Measurements from ENCODE around the gene KDM2A.
"Not testable (repeated sequence)": the region's sequence is repeated elsewhere in the genome, so short reads cannot be mapped to it uniquely, and the experiment has no call there.

The KDM2A gene

DNA sequence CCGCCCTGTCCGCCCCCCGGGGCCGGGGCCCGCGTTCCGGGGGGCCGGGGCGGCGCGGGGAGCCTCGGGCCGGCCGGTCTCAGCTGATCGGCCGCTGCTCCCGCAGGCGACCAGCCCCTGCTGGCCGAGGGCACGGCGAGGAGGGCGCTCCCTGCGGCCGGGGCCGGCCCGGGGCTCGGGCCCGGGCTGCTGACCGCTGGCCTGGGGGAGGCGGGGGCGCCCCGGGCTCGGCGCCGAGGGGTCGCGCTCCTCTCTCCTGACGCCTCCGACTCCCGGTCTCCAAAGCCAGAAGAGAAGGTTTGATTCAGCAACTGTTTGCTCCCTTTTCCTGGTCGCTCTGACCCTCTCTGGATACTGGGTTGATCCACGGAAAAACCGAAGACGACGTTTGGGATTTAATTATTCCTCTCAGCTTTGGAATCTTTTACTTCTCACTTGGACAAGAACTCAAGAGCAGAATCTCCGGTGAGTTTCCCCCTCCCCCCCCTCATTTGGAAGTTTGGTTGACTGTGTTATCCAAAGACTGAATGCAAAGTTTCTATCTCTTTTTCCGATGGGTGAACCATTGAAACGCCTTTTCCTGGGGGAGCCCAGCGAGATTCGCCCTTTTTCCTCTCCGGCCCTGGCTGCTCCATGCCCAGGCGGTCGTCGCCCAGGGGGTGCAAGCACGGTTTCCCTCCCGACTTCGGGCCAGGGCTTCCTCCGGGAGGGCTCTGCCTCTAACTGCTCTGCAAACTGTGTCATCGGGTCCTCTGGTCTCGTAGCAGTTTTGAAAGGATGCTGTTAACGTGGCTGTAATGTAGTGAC lies 725 bp downstream of the KDM2A start:
- CTCF ChIA-PET = interaction anchor here (0.6 to 1.9 kb wide), 10 partner anchors 8 to 164 kb away, joined by 3 to 7 read pairs (median 3); no protein-coding TSS in a partner anchor

DNA sequence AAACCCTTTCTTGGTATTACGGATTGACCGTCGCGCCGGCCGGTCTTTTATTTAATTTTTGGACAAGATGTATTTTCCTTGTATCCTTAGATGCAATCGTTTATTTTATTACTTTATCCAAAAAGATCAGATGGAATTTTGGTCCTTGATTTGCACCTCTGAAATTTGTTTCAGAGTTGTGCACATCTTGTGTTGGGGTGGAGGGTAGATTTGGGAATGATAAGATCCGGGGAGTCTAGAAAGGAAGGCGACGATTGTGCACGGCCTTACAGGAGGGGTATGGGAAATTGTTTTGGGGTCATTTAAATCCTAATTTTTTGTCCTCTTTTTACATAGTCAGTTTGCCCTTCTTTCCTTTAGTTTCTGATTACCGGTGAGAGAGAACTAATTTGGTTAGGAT lies 1.4 kb downstream of the KDM2A start:
- H3K4me3 ChIP-seq (ENCODE audit: low read depth, low read length) = peak overlapping the region; percentile 89
- TF ChIP-seq, protein P1, sequence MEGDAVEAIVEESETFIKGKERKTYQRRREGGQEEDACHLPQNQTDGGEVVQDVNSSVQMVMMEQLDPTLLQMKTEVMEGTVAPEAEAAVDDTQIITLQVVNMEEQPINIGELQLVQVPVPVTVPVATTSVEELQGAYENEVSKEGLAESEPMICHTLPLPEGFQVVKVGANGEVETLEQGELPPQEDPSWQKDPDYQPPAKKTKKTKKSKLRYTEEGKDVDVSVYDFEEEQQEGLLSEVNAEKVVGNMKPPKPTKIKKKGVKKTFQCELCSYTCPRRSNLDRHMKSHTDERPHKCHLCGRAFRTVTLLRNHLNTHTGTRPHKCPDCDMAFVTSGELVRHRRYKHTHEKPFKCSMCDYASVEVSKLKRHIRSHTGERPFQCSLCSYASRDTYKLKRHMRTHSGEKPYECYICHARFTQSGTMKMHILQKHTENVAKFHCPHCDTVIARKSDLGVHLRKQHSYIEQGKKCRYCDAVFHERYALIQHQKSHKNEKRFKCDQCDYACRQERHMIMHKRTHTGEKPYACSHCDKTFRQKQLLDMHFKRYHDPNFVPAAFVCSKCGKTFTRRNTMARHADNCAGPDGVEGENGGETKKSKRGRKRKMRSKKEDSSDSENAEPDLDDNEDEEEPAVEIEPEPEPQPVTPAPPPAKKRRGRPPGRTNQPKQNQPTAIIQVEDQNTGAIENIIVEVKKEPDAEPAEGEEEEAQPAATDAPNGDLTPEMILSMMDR (IDR thresholded peaks at IDR 0.05; ENCODE audit: insufficient read depth, low read length, missing control alignments) = no peak
- DNase-seq (ENCODE audit: low read depth, low spot score) = no peak
- CTCF ChIA-PET = no interaction called here
- POLR2A ChIA-PET = no interaction called here

More for the DNA sequence above, 725 bp downstream of the KDM2A start:
- POLR2A ChIA-PET = interaction anchor here (1.0 to 1.4 kb wide), 2 partner anchors 120 to 197 kb away, joined by 3 to 7 read pairs; no protein-coding TSS in a partner anchor
- DNase-seq (ENCODE audit: low read depth, low spot score) = no peak
- peak overlapping the region; percentile 89 for H3K4me3 ChIP-seq (ENCODE audit: low read depth, low read length)
- TF ChIP-seq, protein P1 (IDR thresholded peaks at IDR 0.05; ENCODE audit: insufficient read depth, low read length, missing control alignments) = no peak

DNA sequence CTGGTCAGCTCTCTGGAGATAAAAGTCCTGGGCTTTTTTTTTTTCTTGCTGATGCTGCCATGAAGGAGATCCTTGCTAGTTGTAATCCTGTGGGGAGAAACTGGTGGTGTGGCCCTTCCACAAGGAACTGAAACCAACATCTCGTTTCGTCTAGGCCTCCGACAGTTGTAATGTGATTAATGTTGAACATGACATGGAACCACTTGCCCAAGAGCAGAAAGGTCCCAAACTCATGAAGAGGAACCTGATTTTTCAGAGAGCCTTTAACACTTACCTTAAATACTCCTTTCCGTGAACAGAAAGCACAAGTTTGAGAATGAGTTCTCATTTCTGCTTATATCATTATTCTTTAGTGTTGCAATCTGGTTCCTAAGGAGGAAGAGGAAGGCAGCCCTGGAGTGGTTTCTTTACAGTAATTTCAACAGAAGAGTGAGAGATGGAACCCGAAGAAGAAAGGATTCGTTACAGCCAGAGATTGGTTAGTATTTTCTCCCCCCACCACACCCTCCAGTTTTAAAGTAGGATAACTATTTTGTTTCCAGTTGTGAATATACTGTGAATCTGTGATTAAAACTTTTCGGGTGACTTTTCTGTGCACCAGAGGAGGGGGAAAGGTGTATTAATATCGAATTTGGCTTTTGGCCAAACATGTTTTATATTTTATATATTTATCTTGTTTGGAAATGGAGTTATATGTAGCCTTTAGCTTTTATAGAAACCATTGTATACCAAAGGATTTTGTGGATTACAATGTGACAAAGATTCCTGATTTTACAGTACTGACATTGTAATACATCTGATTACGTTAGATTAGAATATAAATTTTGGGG lies 2.0 kb downstream of the KDM2A start:
- ChIA-PET CTCF (interaction anchor here (0.9 kb wide), 1 partner anchor 120 kb away, joined by 3 read pairs; no protein-coding TSS in a partner anchor), POLR2A (no interaction called here)
- H3K4me3 ChIP-seq (ENCODE audit: low read depth, low read length) = peak overlapping the region; percentile 89
- DNase-seq (ENCODE audit: low read depth, low spot score) = no peak
- TF ChIP-seq, protein P1 (IDR thresholded peaks at IDR 0.05; ENCODE audit: insufficient read depth, low read length, missing control alignments) = no peak

DNA sequence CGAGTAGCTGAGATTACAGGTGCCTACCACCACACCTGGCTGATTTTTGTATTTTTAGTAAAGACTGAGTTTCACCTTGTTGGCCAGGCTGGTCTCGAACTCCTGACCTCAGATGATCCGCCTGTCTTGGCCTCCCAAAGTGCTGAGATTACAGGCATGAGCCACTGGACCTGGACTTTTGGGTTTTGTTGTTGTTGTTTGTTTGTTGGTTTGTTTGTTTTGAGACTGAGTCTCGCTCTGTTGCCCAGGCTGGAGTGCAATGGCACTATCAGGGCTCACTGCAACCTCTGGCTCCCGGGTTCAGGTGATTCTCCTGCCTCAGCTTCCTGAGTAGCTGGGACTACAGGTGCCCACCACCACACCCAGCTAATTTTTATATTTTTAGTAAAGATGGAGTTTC lies 4.7 kb downstream of the KDM2A start:
- CTCF ChIA-PET = not testable (repeated sequence)

DNA sequence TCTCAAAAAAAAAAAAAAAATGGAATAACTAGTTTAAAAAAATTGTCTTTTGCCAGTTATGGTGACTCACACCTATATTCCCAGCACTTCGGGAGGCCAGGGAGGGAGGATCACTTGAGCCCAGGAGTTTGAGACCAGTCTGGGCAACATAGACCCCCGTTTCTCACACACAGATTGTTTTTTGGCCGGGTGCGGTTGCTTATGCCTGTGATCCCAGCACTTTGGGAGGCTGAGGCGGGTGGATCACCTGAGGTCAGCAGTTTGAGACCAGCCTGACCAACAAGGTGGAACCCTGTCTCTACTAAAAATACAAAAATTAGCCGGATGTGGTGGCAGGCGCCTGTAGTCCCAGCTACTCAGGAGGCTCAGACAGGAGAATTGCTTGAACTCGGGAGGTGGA lies 7.2 kb downstream of the KDM2A start:
- CTCF ChIA-PET = interaction anchor here (1.3 kb wide), 2 partner anchors 42 to 126 kb away, joined by 3 to 4 read pairs; no protein-coding TSS in a partner anchor
- POLR2A ChIA-PET = interaction anchor here (0.5 kb wide), 1 partner anchor 27 kb away, joined by 3 read pairs; no protein-coding TSS in a partner anchor
- H3K4me3 ChIP-seq (ENCODE audit: low read depth, low read length); DNase-seq (ENCODE audit: low read depth, low spot score): not testable (repeated sequence)

More for the DNA sequence above, 4.7 kb downstream of the KDM2A start:
- POLR2A ChIA-PET; DNase-seq (ENCODE audit: low read depth, low spot score); H3K4me3 ChIP-seq (ENCODE audit: low read depth, low read length): not testable (repeated sequence)

DNA sequence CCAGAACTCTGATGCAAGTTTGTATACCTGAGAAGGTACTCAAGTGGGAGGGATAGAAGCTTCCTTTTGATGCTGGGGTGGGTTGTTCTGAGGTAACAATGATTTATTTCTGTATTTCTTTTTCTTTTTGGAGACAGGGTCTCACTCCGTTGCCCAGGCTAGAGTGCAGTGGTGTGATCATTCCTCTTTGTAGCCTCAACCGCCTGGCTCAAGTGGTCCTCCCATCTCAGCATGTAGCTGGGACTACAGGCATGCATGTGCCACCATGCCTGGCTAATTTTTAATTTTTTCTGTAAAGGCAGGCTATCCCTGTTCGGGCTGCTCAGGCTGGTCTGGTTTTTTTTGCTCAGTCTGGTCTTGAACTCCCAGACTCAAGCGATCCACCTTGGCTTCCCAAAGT lies 7.9 kb downstream of the KDM2A start:
- ChIA-PET CTCF (interaction anchor here (1.3 to 2.0 kb wide), 4 partner anchors 8 to 126 kb away, joined by 3 to 6 read pairs (median 5); partner anchors contain the start of gene KDM2A), POLR2A (no interaction called here)
- H3K4me3 ChIP-seq (ENCODE audit: low read depth, low read length) = no peak overlapping the region
- TF ChIP-seq, protein P1 (IDR thresholded peaks at IDR 0.05; ENCODE audit: insufficient read depth, low read length, missing control alignments) = no peak
- no peak for DNase-seq (ENCODE audit: low read depth, low spot score)

DNA sequence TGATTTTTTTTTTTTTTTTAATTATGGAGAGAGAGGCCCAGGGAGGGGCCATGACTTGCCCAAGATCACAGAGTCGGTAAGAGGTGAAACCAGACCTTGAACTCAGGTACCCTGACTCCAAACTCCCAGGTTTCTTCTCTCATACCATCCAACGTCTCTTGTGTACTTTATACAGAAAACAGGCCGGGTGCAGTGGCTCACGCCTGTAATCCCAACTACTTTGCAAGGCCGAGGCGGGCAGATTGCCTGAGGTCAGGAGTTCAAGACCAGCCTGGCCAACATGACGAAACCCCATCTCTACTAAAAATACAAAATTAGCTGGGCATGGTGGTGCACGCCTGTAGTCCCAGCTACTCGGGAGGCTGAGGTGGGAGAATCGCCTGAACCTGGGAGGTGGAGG lies 11.8 kb downstream of the KDM2A start:
- DNase-seq (ENCODE audit: low read depth, low spot score); H3K4me3 ChIP-seq (ENCODE audit: low read depth, low read length); POLR2A ChIA-PET: not testable (repeated sequence)
- CTCF ChIA-PET = interaction anchor here (1.8 kb wide), 1 partner anchor 221 kb away, joined by 4 read pairs; no protein-coding TSS in a partner anchor
